ENCODE data around the gene TRIM63. TPM values are rescaled to one million over a fixed set of nuclear protein-coding genes. Genes with fewer than 3 reads are reported as not detected.

The TRIM63 gene
- total and polyA plus RNA-seq, 2 of the 13 experiments (the other 11 are each of a cell fraction or from before 2014, with no cell fraction given): not detected

DNA sequence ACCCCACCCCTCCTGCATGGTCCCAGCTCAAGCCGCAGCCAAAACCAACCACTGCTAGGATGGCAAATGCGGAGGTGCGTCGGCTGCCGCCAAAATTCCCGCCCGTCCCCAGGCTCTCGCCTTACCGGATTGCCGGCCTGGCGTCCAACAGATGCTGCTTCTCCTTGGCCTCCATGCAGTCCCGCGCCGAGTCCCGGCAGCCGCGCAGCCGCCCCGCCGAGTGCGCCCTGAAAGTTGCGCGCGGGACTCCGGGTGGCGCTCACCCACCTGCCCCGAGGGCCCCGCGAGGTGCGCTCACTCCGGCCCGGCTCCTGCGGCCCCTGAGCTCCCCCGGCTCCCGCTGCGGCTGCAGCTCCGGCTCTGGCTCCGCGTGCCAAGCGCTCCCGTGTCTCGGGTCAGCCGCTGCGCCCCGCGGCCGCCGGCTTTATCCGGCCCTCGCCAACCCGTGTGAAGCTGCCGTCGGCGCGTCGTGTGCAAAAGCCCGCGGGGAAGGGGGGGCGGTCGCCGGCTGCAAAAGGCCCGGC lies 21.6 kb downstream of the TRIM63 start, which contains the start of gene SLC30A2 (continued):
- TF ChIP-seq, protein P1, sequence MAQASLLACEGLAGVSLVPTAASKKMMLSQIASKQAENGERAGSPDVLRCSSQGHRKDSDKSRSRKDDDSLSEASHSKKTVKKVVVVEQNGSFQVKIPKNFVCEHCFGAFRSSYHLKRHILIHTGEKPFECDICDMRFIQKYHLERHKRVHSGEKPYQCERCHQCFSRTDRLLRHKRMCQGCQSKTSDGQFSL (CRISPR knock-in tag; IDR thresholded peaks at IDR 0.05): peak; percentile 45; the same call in 1 of the 2 replicates
- TF ChIP-seq PAWR (CRISPR knock-in tag; IDR thresholded peaks at IDR 0.05; ENCODE audit: borderline replicate concordance) (no peak), TMF1 (CRISPR knock-in tag; IDR thresholded peaks at IDR 0.05; ENCODE audit: low read depth) (no peak)
- TF ChIP-seq, protein P2, sequence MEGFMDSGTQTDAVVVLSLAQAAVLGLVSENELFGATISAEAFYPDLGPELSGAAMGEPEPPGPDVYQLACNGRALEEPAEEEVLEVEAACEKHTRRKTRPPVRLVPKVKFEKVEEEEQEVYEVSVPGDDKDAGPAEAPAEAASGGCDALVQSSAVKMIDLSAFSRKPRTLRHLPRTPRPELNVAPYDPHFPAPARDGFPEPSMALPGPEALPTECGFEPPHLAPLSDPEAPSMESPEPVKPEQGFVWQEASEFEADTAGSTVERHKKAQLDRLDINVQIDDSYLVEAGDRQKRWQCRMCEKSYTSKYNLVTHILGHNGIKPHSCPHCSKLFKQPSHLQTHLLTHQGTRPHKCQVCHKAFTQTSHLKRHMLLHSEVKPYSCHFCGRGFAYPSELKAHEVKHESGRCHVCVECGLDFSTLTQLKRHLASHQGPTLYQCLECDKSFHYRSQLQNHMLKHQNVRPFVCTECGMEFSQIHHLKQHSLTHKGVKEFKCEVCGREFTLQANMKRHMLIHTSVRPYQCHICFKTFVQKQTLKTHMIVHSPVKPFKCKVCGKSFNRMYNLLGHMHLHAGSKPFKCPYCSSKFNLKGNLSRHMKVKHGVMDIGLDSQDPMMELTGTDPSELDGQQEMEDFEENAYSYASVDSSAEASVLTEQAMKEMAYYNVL (CRISPR knock-in tag; IDR thresholded peaks at IDR 0.05; ENCODE audit: borderline replicate concordance): no peak

DNA sequence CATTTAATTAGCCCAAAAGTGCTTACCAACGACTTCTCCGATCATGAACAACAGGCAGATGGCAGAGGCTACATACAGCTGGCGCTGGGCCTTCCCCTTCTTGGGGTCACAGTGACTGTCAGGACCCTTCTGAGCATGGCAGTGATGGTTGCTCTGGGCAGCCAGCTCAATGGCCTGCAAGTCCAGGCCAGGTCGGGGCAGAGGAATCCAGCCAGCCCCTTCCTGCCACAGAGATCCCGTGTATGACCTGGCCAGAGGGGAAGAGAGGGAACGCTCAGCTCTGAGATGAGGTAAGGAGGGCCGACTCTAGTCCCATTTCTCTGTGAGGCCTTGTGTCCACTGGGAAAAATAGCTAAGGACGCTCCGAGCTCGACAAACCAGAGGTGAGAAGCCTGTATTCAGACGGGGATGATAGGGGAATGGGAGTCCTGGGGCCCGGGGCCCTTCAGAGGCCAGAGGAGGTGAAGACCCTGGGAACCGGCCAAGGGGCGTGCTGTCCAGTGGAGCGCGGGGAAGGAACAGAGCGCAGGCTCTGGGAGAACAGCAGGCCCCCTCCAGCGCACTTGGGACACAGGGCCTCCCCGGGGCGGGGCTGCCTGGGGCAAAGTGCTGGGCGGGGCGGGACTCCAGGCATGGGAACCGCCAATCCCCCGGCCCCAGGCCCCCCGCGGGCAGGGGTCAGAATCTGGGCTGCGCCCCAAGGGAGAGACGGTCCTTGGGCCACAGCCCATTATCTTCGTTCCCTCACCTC lies 22.3 kb downstream of the TRIM63 start:
- peaks cover 28 to 79% of the 10 kb centered on the region in 2 experiments for H3K27me3 ChIP-seq (ENCODE audit: control insufficient read depth in 1 of 2, insufficient read depth in 2 of 2, low read length in 2 of 2)
- H3K36me3 ChIP-seq (replicated peaks in 1 of 2; ENCODE audit: control insufficient read depth in 1 of 2, insufficient read depth in 2 of 2, low read length in 2 of 2): no peaks in the 10 kb centered on the region
- no peak overlapping the region for H3K27ac ChIP-seq (ENCODE audit: extremely low read length, insufficient read depth, low read length)
- no peak overlapping the region; a peak in 1 of 6 replicates for H3K4me3 ChIP-seq (replicated peaks in 1 of 3; ENCODE audit: insufficient read depth in 1 of 3, low read depth in 2 of 3, low read length in 3 of 3)
- no peaks in the 10 kb centered on the region for H3K79me2 ChIP-seq (ENCODE audit: insufficient read depth, low read length)
- FAIRE-seq (no peak), ATAC-seq (peak; percentile 54), DNase-seq (ENCODE audit: low spot score) (no peak)
- H4K20me1 ChIP-seq (ENCODE audit: insufficient read depth, low read length): no peaks in the 10 kb centered on the region
- POLR2A ChIA-PET: no interaction called here
- no peak overlapping the region for H2AFZ ChIP-seq (ENCODE audit: low read length)
- whole genome bisulfite sequencing (ENCODE audit: low lambda C conversion rate): 17% methylated on average over 16 of the region's 29 CpGs
- no peak overlapping the region for H3K9ac ChIP-seq (ENCODE audit: insufficient read depth, low read depth, low read length)
- in situ Hi-C loops (cut with HindIII; ENCODE audit: extremely low pct_ligation_motif_present, low pct_unique_long_range_greater_than_20kb) (no loop called here), intact Hi-C loops (cut with micrococcal nuclease; ENCODE audit: unreplicated experiment) (no loop called here)
- H3K9me3 ChIP-seq (ENCODE audit: low read length): no peaks in the 10 kb centered on the region
- BruUV-seq (replicated peaks): no TSS peak
- H3K4me2 ChIP-seq (ENCODE audit: low read depth, low read length): 0 out of 2 replicates have a peak overlapping the region, but pooled peaks have one; percentile 23
- CTCF ChIA-PET (ENCODE audit: low intra/inter-chr PET ratio, low total read pairs): no interaction called here
- H3K4me1 ChIP-seq (ENCODE audit: insufficient read depth, low read length): no peaks in the 10 kb centered on the region
- TF ChIP-seq ZNF446 (CRISPR knock-in tag; IDR thresholded peaks at IDR 0.05) (no peak), ZMYM4 (CRISPR knock-in tag; IDR thresholded peaks at IDR 0.05) (no peak), KLF15 (CRISPR knock-in tag; IDR thresholded peaks at IDR 0.05; ENCODE audit: borderline replicate concordance) (no peak), KDM1A (CRISPR knock-in tag; IDR thresholded peaks at IDR 0.05) (no peak), ZSCAN30 (CRISPR knock-in tag; IDR thresholded peaks at IDR 0.05) (no peak), KMT2B (CRISPR knock-in tag; IDR thresholded peaks at IDR 0.05) (no peak)
- TF ChIP-seq, protein P3, sequence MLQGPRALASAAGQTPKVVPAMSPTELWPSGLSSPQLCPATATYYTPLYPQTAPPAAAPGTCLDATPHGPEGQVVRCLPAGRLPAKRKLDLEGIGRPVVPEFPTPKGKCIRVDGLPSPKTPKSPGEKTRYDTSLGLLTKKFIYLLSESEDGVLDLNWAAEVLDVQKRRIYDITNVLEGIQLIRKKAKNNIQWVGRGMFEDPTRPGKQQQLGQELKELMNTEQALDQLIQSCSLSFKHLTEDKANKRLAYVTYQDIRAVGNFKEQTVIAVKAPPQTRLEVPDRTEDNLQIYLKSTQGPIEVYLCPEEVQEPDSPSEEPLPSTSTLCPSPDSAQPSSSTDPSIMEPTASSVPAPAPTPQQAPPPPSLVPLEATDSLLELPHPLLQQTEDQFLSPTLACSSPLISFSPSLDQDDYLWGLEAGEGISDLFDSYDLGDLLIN (CRISPR knock-in tag; IDR thresholded peaks at IDR 0.05; ENCODE audit: borderline replicate concordance): no peak
- TF ChIP-seq, protein P4, sequence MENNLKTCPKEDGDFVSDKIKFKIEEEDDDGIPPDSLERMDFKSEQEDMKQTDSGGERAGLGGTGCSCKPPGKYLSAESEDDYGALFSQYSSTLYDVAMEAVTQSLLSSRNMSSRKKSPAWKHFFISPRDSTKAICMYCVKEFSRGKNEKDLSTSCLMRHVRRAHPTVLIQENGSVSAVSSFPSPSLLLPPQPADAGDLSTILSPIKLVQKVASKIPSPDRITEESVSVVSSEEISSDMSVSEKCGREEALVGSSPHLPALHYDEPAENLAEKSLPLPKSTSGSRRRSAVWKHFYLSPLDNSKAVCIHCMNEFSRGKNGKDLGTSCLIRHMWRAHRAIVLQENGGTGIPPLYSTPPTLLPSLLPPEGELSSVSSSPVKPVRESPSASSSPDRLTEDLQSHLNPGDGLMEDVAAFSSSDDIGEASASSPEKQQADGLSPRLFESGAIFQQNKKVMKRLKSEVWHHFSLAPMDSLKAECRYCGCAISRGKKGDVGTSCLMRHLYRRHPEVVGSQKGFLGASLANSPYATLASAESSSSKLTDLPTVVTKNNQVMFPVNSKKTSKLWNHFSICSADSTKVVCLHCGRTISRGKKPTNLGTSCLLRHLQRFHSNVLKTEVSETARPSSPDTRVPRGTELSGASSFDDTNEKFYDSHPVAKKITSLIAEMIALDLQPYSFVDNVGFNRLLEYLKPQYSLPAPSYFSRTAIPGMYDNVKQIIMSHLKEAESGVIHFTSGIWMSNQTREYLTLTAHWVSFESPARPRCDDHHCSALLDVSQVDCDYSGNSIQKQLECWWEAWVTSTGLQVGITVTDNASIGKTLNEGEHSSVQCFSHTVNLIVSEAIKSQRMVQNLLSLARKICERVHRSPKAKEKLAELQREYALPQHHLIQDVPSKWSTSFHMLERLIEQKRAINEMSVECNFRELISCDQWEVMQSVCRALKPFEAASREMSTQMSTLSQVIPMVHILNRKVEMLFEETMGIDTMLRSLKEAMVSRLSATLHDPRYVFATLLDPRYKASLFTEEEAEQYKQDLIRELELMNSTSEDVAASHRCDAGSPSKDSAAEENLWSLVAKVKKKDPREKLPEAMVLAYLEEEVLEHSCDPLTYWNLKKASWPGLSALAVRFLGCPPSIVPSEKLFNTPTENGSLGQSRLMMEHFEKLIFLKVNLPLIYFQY (CRISPR knock-in tag; IDR thresholded peaks at IDR 0.05; ENCODE audit: borderline replicate concordance): no peak
